ENCODE measurements around the gene ASIP.
"Not testable (repeated sequence)": the region's sequence is repeated elsewhere in the genome, so short reads cannot be mapped to it uniquely, and the experiment has no call there.

- TF ChIP-seq CTCF, POLR2A (IDR thresholded peaks at IDR 0.05): not testable (repeated sequence)
Observed at GRCh38 chr20:34224251-34224650, 17.0 kb upstream of the ASIP start.

Measured in Peyer's patch (tissue), 4 donors.